Nephron progenitor cell (in vitro differentiated cells): ENCODE results near the gene TRIP10.

ENCODE experiments used
- DNase-seq: peaks from one replicate; pipeline ENCODE4 v3.0.0; 2021
- H3K27ac Mint-ChIP-seq: 2 replicates; pipeline ENCODE4 v1.8.0; 2021; ENCODE audit warnings: mild to moderate bottlenecking, moderate library complexity, mixed read lengths
- H3K27me3 Mint-ChIP-seq: 2 replicates; pipeline ENCODE4 v1.8.0; 2021; ENCODE audit warnings: mild to moderate bottlenecking, low read depth, mixed read lengths; ENCODE audit not compliant: poor library complexity
- H3K36me3 Mint-ChIP-seq: 2 replicates; pipeline ENCODE4 v1.8.0; 2021; ENCODE audit warnings: low read depth, mixed read lengths
- H3K4me1 Mint-ChIP-seq: 2 replicates; pipeline ENCODE4 v1.8.0; 2021; ENCODE audit warnings: mixed read lengths
- H3K4me3 Mint-ChIP-seq: 2 replicates; pipeline ENCODE4 v1.8.0; 2021; ENCODE audit warnings: mild to moderate bottlenecking, moderate library complexity, mixed read lengths
- H3K9me3 Mint-ChIP-seq: 2 replicates; pipeline ENCODE4 v1.8.0; 2021; ENCODE audit warnings: mild to moderate bottlenecking, moderate library complexity, mixed read lengths
- TF ChIP-seq, protein P1 (sequence below): fragments of 200-600 bp; sonication (generic); IDR thresholded peaks from 2 replicates; pipeline ENCODE4 v1.5.0; 2021; ENCODE audit warnings: antibody characterized with exemption

TRIP10 gene

DNA sequence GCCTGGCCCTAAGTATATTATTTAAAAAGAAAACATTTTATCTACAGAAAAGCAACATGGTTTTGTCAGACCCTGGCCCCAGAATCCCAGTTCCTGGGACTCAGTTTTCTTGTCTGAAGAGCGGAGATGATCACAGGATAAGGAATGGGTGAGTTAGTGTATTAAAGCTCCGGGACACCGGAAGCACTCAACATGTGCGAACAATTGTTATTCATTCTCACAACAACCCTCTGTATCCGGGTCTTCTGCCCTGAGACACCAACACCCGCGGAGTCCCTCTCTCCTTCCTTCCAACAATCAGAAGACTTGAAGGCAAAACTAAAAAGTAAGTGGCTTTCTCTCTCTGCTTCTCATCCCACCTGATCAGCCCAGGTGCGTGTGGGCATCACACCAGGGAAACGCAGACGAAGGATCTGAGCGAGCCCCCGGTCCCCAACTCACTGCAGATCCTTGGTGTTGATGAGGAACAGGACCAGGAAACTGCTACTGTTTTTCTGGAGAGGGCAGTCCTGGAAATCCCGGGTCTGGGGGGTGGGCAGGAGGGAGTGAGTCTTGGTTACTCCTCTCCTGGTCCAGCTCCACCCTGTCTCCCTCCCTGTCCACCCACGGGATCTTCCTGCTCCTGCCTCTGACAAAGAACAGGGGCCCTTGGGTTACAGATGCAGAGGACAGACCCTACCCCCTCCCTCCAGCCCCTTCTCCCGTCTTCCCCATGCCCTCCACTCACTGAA, 4.1 kb upstream of the TRIP10 start:
- no peak for DNase-seq
- peaks cover 11% of the 10 kb centered on the region for H3K36me3 Mint-ChIP-seq
- TF ChIP-seq, protein P1, sequence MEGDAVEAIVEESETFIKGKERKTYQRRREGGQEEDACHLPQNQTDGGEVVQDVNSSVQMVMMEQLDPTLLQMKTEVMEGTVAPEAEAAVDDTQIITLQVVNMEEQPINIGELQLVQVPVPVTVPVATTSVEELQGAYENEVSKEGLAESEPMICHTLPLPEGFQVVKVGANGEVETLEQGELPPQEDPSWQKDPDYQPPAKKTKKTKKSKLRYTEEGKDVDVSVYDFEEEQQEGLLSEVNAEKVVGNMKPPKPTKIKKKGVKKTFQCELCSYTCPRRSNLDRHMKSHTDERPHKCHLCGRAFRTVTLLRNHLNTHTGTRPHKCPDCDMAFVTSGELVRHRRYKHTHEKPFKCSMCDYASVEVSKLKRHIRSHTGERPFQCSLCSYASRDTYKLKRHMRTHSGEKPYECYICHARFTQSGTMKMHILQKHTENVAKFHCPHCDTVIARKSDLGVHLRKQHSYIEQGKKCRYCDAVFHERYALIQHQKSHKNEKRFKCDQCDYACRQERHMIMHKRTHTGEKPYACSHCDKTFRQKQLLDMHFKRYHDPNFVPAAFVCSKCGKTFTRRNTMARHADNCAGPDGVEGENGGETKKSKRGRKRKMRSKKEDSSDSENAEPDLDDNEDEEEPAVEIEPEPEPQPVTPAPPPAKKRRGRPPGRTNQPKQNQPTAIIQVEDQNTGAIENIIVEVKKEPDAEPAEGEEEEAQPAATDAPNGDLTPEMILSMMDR: no peak
- H3K27me3 Mint-ChIP-seq: no peaks in the 10 kb centered on the region
- H3K27ac Mint-ChIP-seq: no peak overlapping the region
- peaks cover 53% of the 10 kb centered on the region for H3K4me1 Mint-ChIP-seq
- H3K4me3 Mint-ChIP-seq: peak overlapping the region; percentile 96
- H3K9me3 Mint-ChIP-seq: no peaks in the 10 kb centered on the region

DNA sequence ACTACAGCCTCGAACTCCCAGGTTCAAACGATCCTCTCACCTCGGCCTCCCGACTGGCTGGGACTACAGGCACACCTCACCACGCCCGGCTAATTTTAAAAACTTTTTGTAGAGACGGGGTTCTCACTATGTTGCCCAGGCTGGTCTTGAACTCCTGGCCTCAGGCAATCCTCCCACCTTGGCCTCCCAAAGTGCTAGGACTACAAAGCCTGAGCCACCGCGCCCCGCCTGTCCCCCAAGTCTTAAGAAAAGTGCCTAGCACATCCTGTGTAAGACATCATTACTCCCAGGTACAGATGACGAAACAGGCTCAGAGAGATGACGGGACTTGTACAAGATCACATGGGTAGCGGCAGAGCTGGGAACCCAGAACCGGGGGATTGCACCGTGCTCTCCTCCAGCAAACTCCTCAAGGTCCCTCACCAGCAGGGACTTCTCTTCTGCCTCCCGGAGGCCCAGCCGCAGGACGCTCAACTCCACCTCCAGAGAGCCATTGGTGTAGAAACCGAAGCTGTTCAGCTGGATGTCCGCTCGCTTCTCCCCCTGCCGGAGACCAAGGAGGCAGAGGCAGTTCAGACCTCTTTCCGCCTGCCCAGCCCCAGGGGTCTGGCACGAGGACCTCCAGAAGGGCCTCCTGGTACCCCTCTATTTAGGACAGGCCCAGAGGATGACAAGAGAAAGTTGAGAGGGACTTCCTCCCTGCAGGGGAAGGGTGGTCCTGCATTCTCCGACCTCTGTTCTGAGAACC, 3.1 kb upstream of the TRIP10 start:
- Mint-ChIP-seq H3K27me3 (no peaks in the 10 kb centered on the region), H3K27ac (peak overlapping the region; percentile 98), H3K9me3 (no peaks in the 10 kb centered on the region), H3K4me3 (peak overlapping the region; percentile 96), H3K4me1 (peaks cover 60% of the 10 kb centered on the region), H3K36me3 (peaks cover 11% of the 10 kb centered on the region)
- TF ChIP-seq, protein P1: peak; percentile 45
- peak; percentile 75 for DNase-seq

DNA sequence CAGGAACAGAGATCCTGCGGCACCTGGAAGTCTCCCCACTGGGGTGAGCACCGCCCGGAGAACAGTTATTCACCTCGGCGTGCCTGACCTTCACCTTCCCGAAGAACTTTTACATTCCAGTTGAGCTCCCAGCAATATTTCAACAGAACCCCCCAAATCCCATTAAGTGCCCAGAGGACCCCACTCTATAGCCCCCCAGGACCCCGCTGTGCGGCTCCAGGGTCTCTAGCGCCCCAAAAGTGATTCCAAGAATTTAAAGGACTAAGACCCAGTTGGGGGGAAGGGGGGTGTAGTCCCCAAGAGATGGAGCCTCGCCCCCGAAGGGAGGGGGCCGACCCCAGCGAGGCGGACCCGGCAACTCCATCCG, 2.6 kb upstream of the TRIP10 start:
- DNase-seq: no peak
- Mint-ChIP-seq H3K4me3 (peak overlapping the region; percentile 96), H3K36me3 (peaks cover 11% of the 10 kb centered on the region), H3K27ac (peak overlapping the region; percentile 98), H3K4me1 (peaks cover 66% of the 10 kb centered on the region), H3K27me3 (no peaks in the 10 kb centered on the region), H3K9me3 (no peaks in the 10 kb centered on the region)
- TF ChIP-seq, protein P1: no peak

DNA sequence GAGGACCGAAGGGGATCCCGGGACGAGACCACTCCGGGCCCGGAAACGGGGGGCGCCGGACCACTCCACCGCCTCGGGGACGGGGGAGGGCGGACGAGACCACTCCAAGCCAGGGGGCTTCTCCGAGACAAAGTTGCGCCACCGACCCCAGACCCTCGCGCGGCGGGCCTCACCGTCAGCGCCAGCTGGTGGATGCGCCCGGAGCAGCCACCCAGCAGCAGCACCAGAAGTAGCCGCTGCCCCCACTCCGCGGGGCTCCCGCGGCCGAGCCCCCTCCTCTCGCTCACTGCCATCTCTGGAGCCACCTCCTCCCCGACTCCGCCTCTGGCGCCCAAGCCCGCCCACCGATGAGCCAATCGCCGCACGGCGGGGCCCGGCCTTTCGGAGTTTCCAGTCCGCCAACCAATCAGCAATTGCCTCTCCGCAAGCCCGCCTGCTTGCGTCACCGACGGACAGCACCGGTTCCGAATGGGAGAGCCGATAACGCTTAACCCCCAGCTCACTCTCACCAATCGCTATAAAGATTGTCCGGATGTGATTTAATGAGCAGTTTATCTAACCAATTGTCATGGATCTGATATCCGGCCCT, 2.1 kb upstream of the TRIP10 start, which contains the start of gene GPR108:
GPR108 (minus strand) TSS at position 297 of the 589 bp plus-strand sequence; CDS start at position 293, 4 bp downstream.
- DNase-seq: peak; percentile 99
- Mint-ChIP-seq H3K27ac (peak within 1 kb of the TSS; percentile 98), H3K4me1 (peaks cover 69% of the 10 kb centered on the region), H3K27me3 (no peaks in the 10 kb centered on the region), H3K36me3 (peaks cover 11% of the 10 kb centered on the region), H3K4me3 (peak within 1 kb of the TSS; percentile 96), H3K9me3 (no peaks in the 10 kb centered on the region)
- TF ChIP-seq, protein P1: no peak

DNA sequence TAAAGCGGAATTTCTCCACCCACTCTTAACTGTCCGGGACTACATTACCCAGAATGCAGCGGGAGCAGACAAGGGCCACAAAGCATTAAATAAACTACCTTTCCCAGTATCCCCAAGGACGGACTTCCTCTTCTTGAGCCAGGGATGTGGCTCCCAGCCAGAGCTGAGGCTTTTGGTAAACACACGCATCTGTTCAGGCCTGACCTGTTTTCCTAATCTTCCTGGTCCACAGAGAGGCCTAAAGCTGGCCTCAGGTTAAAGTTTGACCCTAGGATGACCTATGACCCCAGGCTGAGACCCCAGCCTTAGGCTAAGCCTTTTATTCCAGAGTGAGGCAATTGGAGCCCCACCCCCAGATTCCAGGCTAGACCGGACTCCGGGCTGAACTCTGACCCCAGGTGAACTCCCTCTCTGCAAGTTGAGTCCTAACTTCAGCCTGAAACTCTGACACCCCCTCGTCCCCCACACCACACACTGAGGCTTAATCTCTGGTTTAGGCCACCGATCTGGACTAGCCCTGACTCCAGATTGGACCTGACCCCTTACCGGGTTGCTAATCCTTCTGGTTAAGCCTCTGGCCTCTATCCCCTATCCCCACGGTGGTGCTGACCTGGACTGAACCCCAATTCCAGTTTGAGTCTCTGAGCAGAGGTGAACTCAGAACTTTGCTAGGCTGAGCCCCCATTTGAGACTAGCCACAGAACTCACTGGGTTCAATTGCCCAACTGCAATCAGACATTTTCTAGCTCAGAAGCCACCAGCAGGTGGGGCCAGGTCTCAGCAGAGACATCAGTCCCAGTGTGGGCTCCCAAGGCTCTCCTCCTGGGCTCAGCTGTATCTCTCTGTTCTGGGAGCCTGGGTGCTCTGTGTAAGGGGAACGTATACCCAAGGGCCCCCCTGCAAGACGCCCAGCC, 1.4 kb upstream of the TRIP10 start:
- Mint-ChIP-seq H3K4me1 (peaks cover 71% of the 10 kb centered on the region), H3K9me3 (no peaks in the 10 kb centered on the region), H3K27ac (peak overlapping the region; percentile 97), H3K4me3 (peak overlapping the region; percentile 96), H3K27me3 (no peaks in the 10 kb centered on the region), H3K36me3 (peaks cover 13% of the 10 kb centered on the region)
- peak; percentile 60 for DNase-seq
- TF ChIP-seq, protein P1: peak; percentile 39
